H1 (cell line): Measurements from ENCODE around the gene NDNF. TPM values are rescaled to one million over a fixed set of nuclear protein-coding genes. Genes with fewer than 3 reads are reported as not detected.

ENCODE experiments used
- CTCF ChIA-PET: fragments of 300-600 bp; sonication (Branson Sonifier 250); formaldehyde crosslinking; loops from one replicate; lab custom pipeline; 2021; ENCODE audit not compliant: partially characterized antibody; lab: Charles Lee
- POLR2A ChIA-PET: fragments of 300-600 bp; sonication (Branson Sonifier 250); formaldehyde crosslinking; loops from one replicate; lab custom pipeline; 2021; ENCODE audit warnings: inconsistent platforms; ENCODE audit not compliant: partially characterized antibody; lab: Charles Lee
- DNase-seq, 2 experiments: peaks; one replicate each; pipeline versions ENCODE4 v3.0.0 to v3.0.0-alpha.2; 2010 to 2022; ENCODE audit warnings: low spot score in 2 of 2, low read depth in 1 of 2, mixed read lengths in 1 of 2
- FAIRE-seq: peaks from 2 replicates; lab custom pipeline; 2011; peaks lifted over from hg19 to GRCh38; lab: Jason Lieb, UNC
- H2AFZ ChIP-seq: 2 replicates; pipeline ENCODE4 v1.8.1; 2012; ENCODE audit warnings: low read length, inconsistent platforms
- H2AK5ac ChIP-seq: 2 replicates; pipeline ENCODE4 v1.6.1; 2013; ENCODE audit warnings: low read depth, low read length
- H2BK120ac ChIP-seq: replicated peaks from 2 replicates; pipeline ENCODE3; 2013; ENCODE audit warnings: low read depth, low read length, inconsistent platforms
- H2BK12ac ChIP-seq: 2 replicates; pipeline ENCODE4 v1.6.1; 2013; ENCODE audit warnings: low read depth, low read length
- H2BK15ac ChIP-seq: 2 replicates; pipeline ENCODE4 v1.6.1; 2013; ENCODE audit warnings: low read length
- H2BK20ac ChIP-seq: 2 replicates; pipeline ENCODE4 v1.6.1; 2013; ENCODE audit warnings: low read length
- H2BK5ac ChIP-seq: 2 replicates; pipeline ENCODE4 v1.6.1; 2013; ENCODE audit warnings: low read depth, low read length
- H3K14ac ChIP-seq: 2 replicates; pipeline ENCODE4 v1.6.1; 2013; ENCODE audit warnings: inconsistent platforms; ENCODE audit not compliant: insufficient read length
- H3K18ac ChIP-seq: 2 replicates; pipeline ENCODE4 v1.6.1; 2013; ENCODE audit warnings: low read length; ENCODE audit errors: extremely low read depth
- H3K23ac ChIP-seq: 2 replicates; pipeline ENCODE4 v1.6.1; 2013; ENCODE audit warnings: inconsistent platforms; ENCODE audit not compliant: insufficient read length
- H3K23me2 ChIP-seq: 2 replicates; pipeline ENCODE4 v1.6.1; 2013; ENCODE audit warnings: low read depth, low read length
- H3K27ac ChIP-seq: 2 replicates; pipeline ENCODE4 v1.6.1; 2011; ENCODE audit warnings: low read depth, low read length, inconsistent platforms
- H3K27me3 ChIP-seq, 4 experiments: replicated peaks in 1 of 4; 1 replicate in 1 of 4; 2 replicates in 3 of 4; pipeline versions ENCODE4 v1.6.1 to v1.8.1; 2011 to 2013; ENCODE audit warnings: low read length in 3 of 4, mild to moderate bottlenecking in 3 of 4, inconsistent platforms in 2 of 4, mixed read lengths in 2 of 4, moderate library complexity in 1 of 4; ENCODE audit not compliant: control insufficient read depth in 3 of 4, insufficient read depth in 3 of 4; ENCODE audit errors: extremely low read depth in 1 of 4
- H3K36me3 ChIP-seq, 4 experiments: 2 replicates each; pipeline versions ENCODE4 v1.6.1 to v1.8.1; 2011 to 2013; ENCODE audit warnings: mild to moderate bottlenecking in 4 of 4, low read length in 3 of 4, moderate library complexity in 2 of 4, control low read depth in 1 of 4, inconsistent platforms in 1 of 4; ENCODE audit not compliant: insufficient read depth in 4 of 4, control insufficient read depth in 2 of 4
- H3K4ac ChIP-seq: replicated peaks from 2 replicates; pipeline ENCODE3; 2013; ENCODE audit warnings: low read length, low read depth, mixed read lengths, inconsistent platforms; ENCODE audit not compliant: insufficient read length
- H3K4me1 ChIP-seq, 4 experiments: replicated peaks in 1 of 4; 1 replicate in 1 of 4; 2 replicates in 3 of 4; pipeline versions ENCODE4 v1.6.1 to v1.8.1; 2011 to 2013; ENCODE audit warnings: low read length in 3 of 4, inconsistent platforms in 2 of 4, mixed read lengths in 1 of 4; ENCODE audit not compliant: insufficient read depth in 4 of 4, control insufficient read depth in 3 of 4
- H3K4me2 ChIP-seq, 2 experiments: 2 replicates each; pipeline versions ENCODE4 v1.6.1 to v1.8.1; 2011 to 2013; ENCODE audit warnings: low read depth in 2 of 2, low read length in 2 of 2, control low read depth in 1 of 2, inconsistent platforms in 1 of 2, mild to moderate bottlenecking in 1 of 2; ENCODE audit not compliant: insufficient read depth in 1 of 2
- H3K4me3 ChIP-seq, 4 experiments: fragments of 200-600, 300-600 bp in 1 of 4; sonication (generic), shearing (Covaris generic), sonication (Bioruptor Twin) in 1 of 4; 2 replicates each; pipeline versions ENCODE4 v1.5.1 to v1.8.1; 2011 to 2016; ENCODE audit warnings: low read length in 4 of 4, low read depth in 3 of 4, control low read depth in 2 of 4, inconsistent platforms in 2 of 4, mild to moderate bottlenecking in 2 of 4, mixed read lengths in 1 of 4, moderate library complexity in 1 of 4; ENCODE audit not compliant: insufficient read depth in 2 of 4; ENCODE audit errors: extremely low read depth in 1 of 4
- H3K56ac ChIP-seq: replicated peaks from 2 replicates; pipeline ENCODE3; 2013; ENCODE audit warnings: low read depth, mild to moderate bottlenecking, mixed read lengths, low read length, inconsistent platforms; ENCODE audit not compliant: insufficient read length
- H3K79me1 ChIP-seq: 2 replicates; pipeline ENCODE4 v1.6.1; 2013; ENCODE audit warnings: low read depth, low read length, control low read depth
- H3K79me2 ChIP-seq, 2 experiments: 2 replicates each; pipeline versions ENCODE4 v1.6.1 to v1.8.1; 2012 to 2013; ENCODE audit warnings: low read length in 2 of 2, mild to moderate bottlenecking in 2 of 2, inconsistent platforms in 1 of 2; ENCODE audit not compliant: insufficient read depth in 2 of 2, control insufficient read depth in 1 of 2
- H3K9ac ChIP-seq, 4 experiments: replicated peaks in 1 of 4; 1 replicate in 1 of 4; 2 replicates in 3 of 4; pipeline versions ENCODE4 v1.6.1 to v1.8.1; 2011 to 2013; ENCODE audit warnings: low read depth in 3 of 4, low read length in 3 of 4, control low read depth in 2 of 4, mild to moderate bottlenecking in 2 of 4, moderate library complexity in 2 of 4, inconsistent platforms in 1 of 4; ENCODE audit errors: extremely low read depth in 1 of 4
- H3K9me3 ChIP-seq, 2 experiments: 2 replicates each; pipeline versions ENCODE4 v1.6.1 to v1.8.1; 2012 to 2013; ENCODE audit warnings: mild to moderate bottlenecking in 2 of 2, moderate library complexity in 2 of 2, control low read depth in 1 of 2, inconsistent platforms in 1 of 2, low read depth in 1 of 2, low read length in 1 of 2, mixed read lengths in 1 of 2; ENCODE audit not compliant: insufficient read depth in 2 of 2
- H4K20me1 ChIP-seq, 2 experiments: replicated peaks in 1 of 2; 2 replicates each; pipeline versions ENCODE3 to v1.8.1; 2011 to 2013; ENCODE audit warnings: inconsistent platforms in 2 of 2, low read length in 2 of 2, mild to moderate bottlenecking in 1 of 2; ENCODE audit not compliant: insufficient read depth in 2 of 2, control insufficient read depth in 1 of 2
- H4K5ac ChIP-seq: 2 replicates; pipeline ENCODE4 v1.6.1; 2013; ENCODE audit warnings: low read length, low read depth, mixed read lengths, inconsistent platforms; ENCODE audit not compliant: insufficient read length
- H4K8ac ChIP-seq: 2 replicates; pipeline ENCODE4 v1.8.0; 2013; ENCODE audit warnings: mild to moderate bottlenecking, moderate library complexity, low read length, inconsistent platforms; ENCODE audit not compliant: insufficient read depth; ENCODE audit errors: extremely low read depth
- H4K91ac ChIP-seq: replicated peaks from 2 replicates; pipeline ENCODE3; 2013; ENCODE audit warnings: low read length, mixed read lengths, inconsistent platforms; ENCODE audit not compliant: insufficient read length
- FOSL1 ChIP-seq: IDR thresholded peaks from 2 replicates; pipeline ENCODE4 v1.6.1; 2011; ENCODE audit warnings: mild to moderate bottlenecking, low read depth, low read length, moderate library complexity; ENCODE audit not compliant: insufficient read depth
- TEAD4 ChIP-seq: IDR thresholded peaks from 2 replicates; pipeline ENCODE4 v1.6.1; 2012; ENCODE audit warnings: low read depth, low read length, inconsistent platforms, mixed read lengths
- WGBS, 2 experiments: shearing (Covaris generic) in 1 of 2; methylation state at CpG; one replicate each; pipeline versions ENCODE4 v1.1.6 to v1.1.7; 2013 to 2015; ENCODE audit warnings: low lambda C conversion rate in 2 of 2, mixed read lengths in 2 of 2, inconsistent platforms in 1 of 2, low coverage in 1 of 2, missing lambda C conversion rate in 1 of 2; ENCODE audit not compliant: insufficient replicate concordance in 2 of 2, insufficient coverage in 1 of 2, insufficient read length in 1 of 2; ENCODE audit errors: extremely low coverage in 1 of 2, missing lambda C conversion rate in 1 of 2; 5-methylcytosine and 5-hydroxymethylcytosine counted together
- polyA plus RNA-seq, 7 experiments: library from polyadenylated mRNA; depleted of rRNA in 3 of 7; stranded (reverse) in 5 of 7; unstranded in 2 of 7; fragments of >200 nt in 5 of 7; fragments of 200-250 nt in 2 of 7; gene quantifications; 1 replicate in 5 of 7; 2 replicates in 1 of 7; 4 replicates in 1 of 7; pipeline versions ENCODE4 v1.2.1 to v1.2.3, GENCODE V29; 2011 to 2013; ENCODE audit warnings: missing spikeins in 2 of 7, mixed read lengths in 2 of 7
- total RNA-seq: library from RNA; stranded (reverse); fragmentation: NEBNext Ultra II Directional; extraction: Animal tissue kit (Norgen Biotek cat#: 25700); gene quantifications from 2 replicates; pipeline ENCODE4 v1.2.1, GENCODE V29; 2021

NDNF gene
- total and polyA plus RNA-seq, 2 of the 8 experiments (the other 6 are each of a cell fraction or from before 2014, with no cell fraction given) = 0.70 to 1.6 TPM

- ChIA-PET CTCF (no interaction called here), POLR2A (no interaction called here)
- Histone ChIP-seq H2AK5ac (no peak overlapping the region), H2AFZ (no peak overlapping the region), H3K14ac (no peak overlapping the region), H3K27ac (no peak overlapping the region), H3K23me2 (no peaks in the 10 kb centered on the region), H3K27me3 (no peaks in the 10 kb centered on the region), H3K56ac (no peak overlapping the region), H3K18ac (no peak overlapping the region), H3K36me3 (no peaks in the 10 kb centered on the region), H3K4me2 (no peak overlapping the region), H3K9me3 (no peaks in the 10 kb centered on the region), H4K20me1 (no peaks in the 10 kb centered on the region), H3K79me2 (no peaks in the 10 kb centered on the region), H2BK20ac (no peak overlapping the region), H2BK12ac (no peak overlapping the region), H2BK15ac (no peak overlapping the region), H3K9ac (no peak overlapping the region), H4K5ac (no peak overlapping the region), H4K91ac (no peak overlapping the region), H4K8ac (no peak overlapping the region), H3K79me1 (no peaks in the 10 kb centered on the region), H3K4ac (no peak overlapping the region), H3K4me3 (no peak overlapping the region), H2BK120ac (no peak overlapping the region), H3K4me1 (peaks cover 0 to 6% (median 2%) of the 10 kb centered on the region in 4 experiments; a peak in 3 of 7 replicates), H2BK5ac (no peak overlapping the region), H3K23ac (no peak overlapping the region)
- FAIRE-seq (no peak), DNase-seq (no peak)
- 0% methylated on average over 1 of the region's 1 CpG; no CpG with 5 or more reads in 1 of the 2 experiments for WGBS, 2 experiments
- no peak for TF ChIP-seq TEAD4
- TF ChIP-seq FOSL1 = no peak
Measured at GRCh38 chr4:121007660-121008059, 64.7 kb downstream of the NDNF start.
